Ovary (tissue), 3 donors: ENCODE data around the gene PCDHGB5.

Experiments used
- EP300 ChIP-seq: sonication (generic); formaldehyde crosslinking; IDR thresholded peaks from one replicate; pipeline ENCODE4 v1.6.1; 2017; ENCODE audit warnings: antibody characterized with exemption
- TF ChIP-seq, protein P1 (sequence below), 3 donors: fragments of 450-650 bp in 2 of 3; fragments of 200-600 bp in 1 of 3; IDR thresholded peaks; one replicate each; pipeline versions ENCODE4 v1.5.1 to v1.8.0; 2016 to 2022; ENCODE audit warnings: antibody characterized with exemption in 3 of 3, mild to moderate bottlenecking in 1 of 3
- donor health status: DM: no; HTN: no; CAD: no.

DNA sequence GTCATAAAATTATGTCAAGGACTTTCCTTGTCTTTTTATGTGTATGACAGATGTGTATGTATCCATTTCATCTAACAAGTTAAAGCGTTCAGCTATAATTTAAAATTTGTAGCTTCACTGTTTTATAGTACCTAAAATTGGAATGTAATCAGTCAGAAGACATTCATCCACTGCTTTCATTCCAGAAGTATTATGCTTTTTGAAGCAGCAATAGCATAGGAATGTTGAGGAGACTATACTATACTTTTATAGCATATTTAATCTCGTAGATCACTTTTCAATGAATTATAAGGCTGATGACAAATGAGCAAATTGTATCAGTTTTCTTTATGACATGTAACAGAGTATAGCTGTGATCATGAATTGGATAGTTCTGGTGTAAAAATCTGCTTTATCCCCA, 39.5 kb downstream of the PCDHGB5 start:
- TF ChIP-seq, protein P1, sequence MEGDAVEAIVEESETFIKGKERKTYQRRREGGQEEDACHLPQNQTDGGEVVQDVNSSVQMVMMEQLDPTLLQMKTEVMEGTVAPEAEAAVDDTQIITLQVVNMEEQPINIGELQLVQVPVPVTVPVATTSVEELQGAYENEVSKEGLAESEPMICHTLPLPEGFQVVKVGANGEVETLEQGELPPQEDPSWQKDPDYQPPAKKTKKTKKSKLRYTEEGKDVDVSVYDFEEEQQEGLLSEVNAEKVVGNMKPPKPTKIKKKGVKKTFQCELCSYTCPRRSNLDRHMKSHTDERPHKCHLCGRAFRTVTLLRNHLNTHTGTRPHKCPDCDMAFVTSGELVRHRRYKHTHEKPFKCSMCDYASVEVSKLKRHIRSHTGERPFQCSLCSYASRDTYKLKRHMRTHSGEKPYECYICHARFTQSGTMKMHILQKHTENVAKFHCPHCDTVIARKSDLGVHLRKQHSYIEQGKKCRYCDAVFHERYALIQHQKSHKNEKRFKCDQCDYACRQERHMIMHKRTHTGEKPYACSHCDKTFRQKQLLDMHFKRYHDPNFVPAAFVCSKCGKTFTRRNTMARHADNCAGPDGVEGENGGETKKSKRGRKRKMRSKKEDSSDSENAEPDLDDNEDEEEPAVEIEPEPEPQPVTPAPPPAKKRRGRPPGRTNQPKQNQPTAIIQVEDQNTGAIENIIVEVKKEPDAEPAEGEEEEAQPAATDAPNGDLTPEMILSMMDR (IDR thresholded peaks at IDR 0.05), result no peak
- no peak for TF ChIP-seq EP300
